Small intestine (tissue), 7 donors: ENCODE measurements around the gene C10orf120. TPM values are rescaled to one million over a fixed set of nuclear protein-coding genes. Genes with fewer than 3 reads are reported as not detected.
A peak's percentile ranks its signal among the peaks of the same experiment; 100 is the strongest.

Experiments
- DNase-seq, 2 donors: peaks; one replicate each; pipeline versions ENCODE4 v3.0.0 to v3.0.0-alpha.2; 2013
- FAIRE-seq: peaks from 2 replicates; lab custom pipeline; 2012; peaks lifted over from hg19 to GRCh38; lab: Jason Lieb, UNC
- H3K27ac ChIP-seq, 3 donors: one replicate each; pipeline ENCODE4 v1.5.1; 2013; ENCODE audit warnings: low read length in 2 of 3, mild to moderate bottlenecking in 2 of 3, control low read depth in 1 of 3, inconsistent platforms in 1 of 3, low read depth in 1 of 3, moderate library complexity in 1 of 3
- H3K27me3 ChIP-seq, 3 donors: one replicate each; pipeline ENCODE4 v1.6.1; 2013; ENCODE audit warnings: low read length in 3 of 3, inconsistent platforms in 1 of 3; ENCODE audit not compliant: control insufficient read depth in 3 of 3, insufficient read depth in 3 of 3
- H3K36me3 ChIP-seq, 3 donors: one replicate each; pipeline ENCODE4 v1.6.1; 2013; ENCODE audit warnings: low read length in 3 of 3, inconsistent platforms in 1 of 3, low read depth in 1 of 3, mild to moderate bottlenecking in 1 of 3, moderate library complexity in 1 of 3; ENCODE audit not compliant: control insufficient read depth in 3 of 3, insufficient read depth in 2 of 3
- H3K4me1 ChIP-seq, 3 donors: one replicate each; pipeline ENCODE4 v1.6.1; 2013; ENCODE audit warnings: low read length in 2 of 3, inconsistent platforms in 1 of 3, low read depth in 1 of 3, mild to moderate bottlenecking in 1 of 3, moderate library complexity in 1 of 3; ENCODE audit not compliant: control insufficient read depth in 3 of 3, insufficient read depth in 2 of 3
- H3K4me3 ChIP-seq, 3 donors: one replicate each; pipeline ENCODE4 v1.5.1; 2013; ENCODE audit warnings: low read length in 3 of 3, control low read depth in 1 of 3, inconsistent platforms in 1 of 3, low read depth in 1 of 3, mild to moderate bottlenecking in 1 of 3, moderate library complexity in 1 of 3
- H3K9me3 ChIP-seq, 2 donors: one replicate each; pipeline ENCODE4 v1.6.1; 2013; ENCODE audit warnings: low read depth in 1 of 2, low read length in 1 of 2; ENCODE audit not compliant: control insufficient read depth in 2 of 2, insufficient read depth in 1 of 2
- WGBS, 3 donors: extraction: QIAGEN DNeasy Blood & Tissue Kit; methylation state at CpG; one replicate each; pipeline ENCODE4 v1.1.7; 2013; 5-methylcytosine and 5-hydroxymethylcytosine counted together
- polyA plus RNA-seq, 4 donors: library from polyadenylated mRNA; stranded (reverse) in 3 of 4; unstranded in 1 of 4; fragments of 200-250 nt in 3 of 4; fragments of 120-200 nt in 1 of 4; gene quantifications; one replicate each; pipeline versions ENCODE4 v1.2.1 to v1.2.3, GENCODE V29; 2013
- donor health status: healthy with polysubstance abuse.
- donor health status: control.
- donor health status: control.
- donor health status: Bipolar disorder and iron deficiency.
- donor health status: healthy.

C10orf120 gene
- polyA plus RNA-seq, 4 donors, result not detected

GRCh38 chr10:122713091-122713885 is 13.6 kb upstream of the C10orf120 start:
- H3K27me3 ChIP-seq, result peaks cover 0 to 8% (median 4%) of the 10 kb centered on the region in 3 donors
- H3K9me3 ChIP-seq, result no peaks in the 10 kb centered on the region
- no peak for FAIRE-seq
- H3K4me1 ChIP-seq, result no peaks in the 10 kb centered on the region
- DNase-seq, result no peak
- no peak overlapping the region for H3K4me3 ChIP-seq
- H3K36me3 ChIP-seq, result no peaks in the 10 kb centered on the region
- H3K27ac ChIP-seq, result no peak overlapping the region
- WGBS, 3 donors, result 32 to 66% (median 43%) methylated on average over 7 of the region's 7 CpGs

DNA sequence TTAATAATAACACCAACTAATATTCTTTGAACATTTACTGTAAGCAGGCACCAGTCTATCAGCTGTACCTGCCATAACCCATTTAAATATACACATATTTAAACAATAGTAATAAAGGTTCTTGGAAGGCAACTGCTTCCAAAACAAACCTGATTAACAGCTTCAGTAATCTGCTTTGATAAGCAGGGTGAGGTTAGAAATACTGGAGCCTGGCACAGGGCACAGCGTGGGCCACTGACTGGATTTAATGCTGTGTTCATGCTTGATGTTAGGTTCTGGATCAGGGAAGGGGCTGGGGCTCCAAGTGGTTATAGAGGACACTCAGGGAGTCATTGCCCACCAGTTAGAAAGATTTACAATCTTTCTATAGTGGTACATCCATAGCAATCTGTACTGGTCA is 10.9 kb upstream of the C10orf120 start:
- WGBS, 3 donors, result 15 to 63% (median 23%) methylated on average over 1 of the region's 1 CpG
- Histone ChIP-seq H3K9me3 (no peaks in the 10 kb centered on the region), H3K4me3 (no peak overlapping the region), H3K27ac (no peak overlapping the region), H3K4me1 (no peaks in the 10 kb centered on the region), H3K27me3 (peaks cover 0 to 6% (median 4%) of the 10 kb centered on the region in 3 donors), H3K36me3 (no peaks in the 10 kb centered on the region)
- FAIRE-seq (no peak), DNase-seq (peak in 1 of 2 donors; percentile 53)

- H3K4me3 ChIP-seq, result no peak overlapping the region
- FAIRE-seq, result no peak
- 27 to 57% (median 35%) methylated on average over 4 of the region's 4 CpGs for WGBS, 3 donors
- no peak for DNase-seq
- H3K36me3 ChIP-seq, result no peaks in the 10 kb centered on the region
- H3K4me1 ChIP-seq, result no peaks in the 10 kb centered on the region
- H3K27me3 ChIP-seq, result peaks cover 0 to 6% (median 4%) of the 10 kb centered on the region in 3 donors
- H3K9me3 ChIP-seq, result no peaks in the 10 kb centered on the region
- no peak overlapping the region for H3K27ac ChIP-seq
These were observed 10.3 kb upstream of the C10orf120 start for GRCh38 chr10:122709971-122710370.

DNA sequence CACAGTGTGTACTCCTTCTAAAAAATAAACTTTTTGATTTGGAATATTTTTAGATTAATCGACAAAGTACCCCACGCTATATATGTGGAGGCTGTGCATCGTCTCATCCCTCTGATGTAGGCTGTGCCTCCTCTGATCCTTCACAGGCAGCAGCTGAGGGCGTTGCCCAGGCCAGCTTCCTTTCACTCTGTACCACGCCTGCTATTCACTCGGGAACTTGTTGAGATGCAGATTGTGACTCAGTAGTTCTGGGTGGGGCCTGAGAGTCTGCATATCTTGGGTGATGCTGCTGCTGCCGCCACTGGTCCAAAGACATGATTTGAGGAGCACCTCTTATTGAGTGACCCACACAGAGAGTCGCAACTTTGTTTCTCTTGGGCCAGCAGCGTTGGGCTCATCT is 7.9 kb upstream of the C10orf120 start:
- Histone ChIP-seq H3K27ac (no peak overlapping the region), H3K27me3 (peaks cover 0 to 4% (median 0%) of the 10 kb centered on the region in 3 donors), H3K9me3 (no peaks in the 10 kb centered on the region), H3K4me1 (peaks cover 0 to 4% (median 0%) of the 10 kb centered on the region in 3 donors), H3K36me3 (no peaks in the 10 kb centered on the region), H3K4me3 (no peak overlapping the region)
- DNase-seq (peak in 1 of 2 donors; percentile 25), FAIRE-seq (no peak)
- 43 to 61% (median 51%) methylated on average over 9 of the region's 9 CpGs for WGBS, 3 donors

- peaks cover 0 to 2% (median 0%) of the 10 kb centered on the region in 3 donors for H3K27me3 ChIP-seq
These were observed 7.3 kb upstream of the C10orf120 start for GRCh38 chr10:122706947-122707346.

DNA sequence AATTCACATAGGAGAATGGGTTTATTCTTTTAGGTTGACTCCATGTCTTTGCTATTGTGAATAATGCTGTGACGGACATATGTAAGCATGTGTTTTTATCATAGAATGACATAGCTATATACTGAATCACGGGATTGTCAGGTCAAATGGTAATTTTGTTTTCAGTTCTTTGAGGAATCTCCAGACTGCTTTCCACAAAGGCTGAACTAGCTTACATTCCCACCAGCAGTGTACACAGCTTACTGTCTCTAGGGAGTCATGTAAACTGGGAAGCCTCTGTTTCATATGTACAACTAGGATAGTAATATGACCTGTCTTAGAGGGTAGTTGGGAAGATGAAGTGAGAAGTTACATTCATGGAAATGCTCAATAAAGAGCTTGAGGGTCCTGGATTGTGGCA is 6.8 kb upstream of the C10orf120 start:
- FAIRE-seq (no peak), DNase-seq (no peak)
- Histone ChIP-seq H3K36me3 (no peaks in the 10 kb centered on the region), H3K4me1 (peaks cover 0 to 12% (median 0%) of the 10 kb centered on the region in 3 donors), H3K27me3 (no peaks in the 10 kb centered on the region), H3K27ac (no peak overlapping the region), H3K9me3 (no peaks in the 10 kb centered on the region), H3K4me3 (no peak overlapping the region)
- WGBS, 3 donors, result 83 to 95% (median 90%) methylated on average over 2 of the region's 2 CpGs

More at GRCh38 chr10:122706947-122707346, 7.3 kb upstream of the C10orf120 start:
- Histone ChIP-seq H3K4me1 (peaks cover 0 to 8% (median 0%) of the 10 kb centered on the region in 3 donors), H3K36me3 (no peaks in the 10 kb centered on the region), H3K9me3 (no peaks in the 10 kb centered on the region), H3K4me3 (no peak overlapping the region), H3K27ac (no peak overlapping the region)
- DNase-seq, result no peak
- 66 to 84% (median 83%) methylated on average over 4 of the region's 4 CpGs for WGBS, 3 donors
- FAIRE-seq, result no peak

DNA sequence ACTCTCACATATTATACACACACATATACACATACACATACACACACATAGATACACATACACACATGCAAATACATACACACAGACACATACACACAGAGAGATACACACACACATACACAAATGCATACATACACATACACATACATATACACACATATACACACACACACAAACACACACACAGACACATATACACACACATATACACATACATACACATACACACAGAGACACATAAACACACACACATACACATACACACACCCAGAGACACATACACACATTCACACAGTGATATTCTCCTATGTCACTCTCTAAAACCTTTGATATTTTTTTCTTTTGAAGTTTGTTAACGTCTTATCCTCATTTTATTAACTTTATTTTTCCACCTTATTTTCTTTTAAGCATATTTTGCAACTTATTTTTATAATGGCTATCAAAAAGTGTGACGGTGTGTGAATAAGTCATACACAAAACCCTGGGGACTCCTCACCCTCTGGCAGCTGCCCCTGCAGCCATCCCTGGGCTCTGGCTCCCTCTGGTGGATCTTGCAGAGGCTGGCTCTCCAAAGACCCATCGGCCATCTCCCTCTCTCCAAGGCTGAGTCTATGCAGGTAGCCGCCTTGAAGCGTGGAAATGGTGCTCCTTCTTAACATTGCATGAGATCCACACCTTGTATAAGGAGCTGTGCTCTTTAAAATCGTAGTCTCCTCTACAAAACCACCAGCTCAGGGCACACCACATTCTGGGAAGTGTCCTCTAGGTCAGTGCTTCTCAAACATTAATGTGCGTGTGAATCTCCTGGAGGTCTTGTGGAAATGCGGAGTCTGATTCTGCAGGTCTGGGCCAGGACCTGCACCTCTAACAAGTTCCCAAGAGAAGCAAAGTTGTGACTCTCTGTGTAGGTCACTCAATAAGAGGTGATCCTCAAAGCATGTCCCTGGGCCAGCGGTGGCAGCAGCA is 4.1 kb upstream of the C10orf120 start:
- no peaks in the 10 kb centered on the region for H3K36me3 ChIP-seq
- DNase-seq (peak; percentile 77 to 79), FAIRE-seq (no peak)
- no peak overlapping the region for H3K27ac ChIP-seq
- H3K27me3 ChIP-seq, result no peaks in the 10 kb centered on the region
- no peaks in the 10 kb centered on the region for H3K9me3 ChIP-seq
- no peak overlapping the region for H3K4me3 ChIP-seq
- H3K4me1 ChIP-seq, result peaks cover 0 to 12% (median 0%) of the 10 kb centered on the region in 3 donors
- 38 to 44% (median 38%) methylated on average over 9 of the region's 9 CpGs for WGBS, 3 donors

DNA sequence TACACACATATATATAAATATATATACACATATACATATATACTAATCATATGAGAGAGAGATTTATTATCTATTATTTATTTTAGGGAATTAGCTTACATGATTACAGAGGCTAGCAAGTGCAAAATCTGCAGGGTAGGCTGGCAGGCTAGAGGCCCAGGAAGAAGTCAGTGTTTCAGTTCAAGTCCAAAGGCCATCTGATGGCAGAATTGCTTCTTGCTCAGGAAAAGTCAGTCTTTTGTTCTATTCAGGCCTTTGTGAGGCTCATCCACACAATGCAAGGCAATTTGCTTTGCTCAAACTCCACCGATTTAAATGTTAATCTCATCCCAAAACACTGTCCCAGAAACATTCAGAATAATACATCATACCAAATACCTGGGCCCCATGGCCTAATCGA is 2.6 kb upstream of the C10orf120 start:
- DNase-seq (peak; percentile 58 to 67), FAIRE-seq (no peak)
- Histone ChIP-seq H3K4me1 (peaks cover 0 to 12% (median 0%) of the 10 kb centered on the region in 3 donors), H3K4me3 (no peak overlapping the region), H3K36me3 (no peaks in the 10 kb centered on the region), H3K9me3 (no peaks in the 10 kb centered on the region), H3K27me3 (no peaks in the 10 kb centered on the region), H3K27ac (peak overlapping the region in 1 of 3 donors; percentile 51)
- WGBS, 3 donors, result 23 to 54% (median 25%) methylated on average over 2 of the region's 2 CpGs
